ENCODE measurements around the gene CORO7. TPM values are rescaled to one million over a fixed set of nuclear protein-coding genes. Genes with fewer than 3 reads are reported as not detected.

The CORO7 gene
- polyA plus RNA-seq, 2 of the 4 experiments (the other 2 are of a cell fraction) = 6.0 to 11.9 TPM

DNA sequence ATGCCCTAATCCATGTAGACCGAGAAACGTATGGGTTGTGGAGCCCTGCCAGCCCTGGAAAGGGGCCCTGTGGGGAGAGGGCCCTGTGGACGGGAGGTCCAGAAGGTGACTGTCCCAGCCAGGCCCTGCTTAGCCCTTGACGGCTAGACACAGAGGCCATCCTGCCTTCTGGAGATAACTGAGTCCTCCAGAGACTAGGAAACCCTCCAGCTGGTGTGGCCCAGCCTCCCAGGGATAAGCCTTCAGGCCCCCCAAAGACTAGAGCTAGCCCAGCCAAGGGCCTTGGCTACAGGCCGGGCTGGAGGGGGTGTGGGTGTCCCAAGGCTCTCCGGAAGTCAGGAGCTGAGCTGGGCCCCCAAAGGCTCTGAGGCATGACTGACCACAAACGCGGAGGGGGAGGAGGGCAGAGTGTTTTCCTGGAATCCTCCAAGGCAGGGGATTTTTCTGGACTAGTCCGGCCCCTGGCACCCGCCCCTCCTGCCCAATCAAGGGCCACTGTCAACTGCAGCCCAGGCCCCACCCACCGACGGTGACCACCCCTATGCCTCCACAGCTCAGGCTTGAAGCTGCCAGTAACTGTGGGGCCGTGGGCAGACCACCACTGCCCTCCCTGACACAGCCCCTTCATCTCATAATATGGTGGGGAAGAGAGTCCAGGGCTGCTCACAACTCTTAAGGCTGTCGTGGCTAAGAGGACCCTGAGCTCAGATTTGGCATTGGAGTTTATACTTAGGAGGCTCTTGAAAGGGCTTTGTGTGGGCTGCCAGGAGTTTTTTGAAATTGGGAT lies 45.6 kb downstream of the CORO7 start (continued):
- TF ChIP-seq, protein P1, sequence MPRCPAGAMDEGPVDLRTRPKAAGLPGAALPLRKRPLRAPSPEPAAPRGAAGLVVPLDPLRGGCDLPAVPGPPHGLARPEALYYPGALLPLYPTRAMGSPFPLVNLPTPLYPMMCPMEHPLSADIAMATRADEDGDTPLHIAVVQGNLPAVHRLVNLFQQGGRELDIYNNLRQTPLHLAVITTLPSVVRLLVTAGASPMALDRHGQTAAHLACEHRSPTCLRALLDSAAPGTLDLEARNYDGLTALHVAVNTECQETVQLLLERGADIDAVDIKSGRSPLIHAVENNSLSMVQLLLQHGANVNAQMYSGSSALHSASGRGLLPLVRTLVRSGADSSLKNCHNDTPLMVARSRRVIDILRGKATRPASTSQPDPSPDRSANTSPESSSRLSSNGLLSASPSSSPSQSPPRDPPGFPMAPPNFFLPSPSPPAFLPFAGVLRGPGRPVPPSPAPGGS (IDR thresholded peaks at IDR 0.05) = no peak
- TF ChIP-seq, protein P2, sequence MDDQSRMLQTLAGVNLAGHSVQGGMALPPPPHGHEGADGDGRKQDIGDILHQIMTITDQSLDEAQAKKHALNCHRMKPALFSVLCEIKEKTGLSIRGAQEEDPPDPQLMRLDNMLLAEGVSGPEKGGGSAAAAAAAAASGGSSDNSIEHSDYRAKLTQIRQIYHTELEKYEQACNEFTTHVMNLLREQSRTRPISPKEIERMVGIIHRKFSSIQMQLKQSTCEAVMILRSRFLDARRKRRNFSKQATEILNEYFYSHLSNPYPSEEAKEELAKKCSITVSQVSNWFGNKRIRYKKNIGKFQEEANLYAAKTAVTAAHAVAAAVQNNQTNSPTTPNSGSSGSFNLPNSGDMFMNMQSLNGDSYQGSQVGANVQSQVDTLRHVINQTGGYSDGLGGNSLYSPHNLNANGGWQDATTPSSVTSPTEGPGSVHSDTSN (IDR thresholded peaks at IDR 0.05) = no peak
- TF ChIP-seq TP53 (CRISPR knock-in tag; IDR thresholded peaks at IDR 0.05) = no peak
- TF ChIP-seq CBX2 (IDR thresholded peaks at IDR 0.05; ENCODE audit: borderline replicate concordance, low read depth) = no peak
- no peak for TF ChIP-seq NPAS2 (CRISPR knock-in tag; IDR thresholded peaks at IDR 0.05; ENCODE audit: borderline replicate concordance)
- TF ChIP-seq POLR2A (IDR thresholded peaks at IDR 0.05; ENCODE audit: low read length) = no peak

DNA sequence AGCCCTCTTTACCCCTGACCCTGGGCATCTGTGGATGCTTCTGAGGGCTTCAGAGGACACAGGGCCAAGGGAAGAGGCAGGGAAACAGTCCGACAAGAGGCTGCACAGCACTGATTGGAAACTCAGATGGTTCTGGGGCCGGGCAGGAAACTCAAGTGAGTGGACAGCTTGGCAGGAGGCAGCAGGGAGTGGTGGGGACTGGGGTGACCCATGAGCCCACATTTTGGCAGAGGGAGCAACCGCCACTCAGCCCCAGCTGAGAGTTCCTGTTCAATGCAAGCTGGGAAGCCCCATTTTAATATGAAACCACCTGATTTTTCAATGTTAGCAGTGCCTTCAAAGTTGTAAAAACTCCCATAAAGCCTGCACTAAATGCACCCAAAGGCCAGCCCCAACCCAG lies 46.2 kb downstream of the CORO7 start:
- DNase-seq (ENCODE audit: low read depth in 1 of 2, low spot score in 1 of 2) (no peak), ATAC-seq (no peak), FAIRE-seq (no peak)
- no peak overlapping the region for H3K4me3 ChIP-seq
- peaks cover 48% of the 10 kb centered on the region for H3K4me1 ChIP-seq
- no peaks in the 10 kb centered on the region for H3K9me3 ChIP-seq
- POLR2A ChIA-PET = no interaction called here
- CTCF ChIA-PET = interaction anchor here (2.1 to 14.1 kb wide), 5 partner anchors 8 to 116 kb away, joined by 11 to 833 read pairs (median 16); no protein-coding TSS in a partner anchor
- H3K4me2 ChIP-seq = no peak overlapping the region
- H3K27ac ChIP-seq = no peak overlapping the region
- 91% methylated on average over 3 of the region's 3 CpGs for WGBS (ENCODE audit: missing lambda C conversion rate)
- TF ChIP-seq CHD2 (IDR thresholded peaks at IDR 0.05; ENCODE audit: low read length, partially characterized antibody) (no peak), CEBPB (IDR thresholded peaks at IDR 0.05) (no peak), TP53 (CRISPR knock-in tag; IDR thresholded peaks at IDR 0.05) (no peak)
- TF ChIP-seq, protein P2 (IDR thresholded peaks at IDR 0.05) = no peak

DNA sequence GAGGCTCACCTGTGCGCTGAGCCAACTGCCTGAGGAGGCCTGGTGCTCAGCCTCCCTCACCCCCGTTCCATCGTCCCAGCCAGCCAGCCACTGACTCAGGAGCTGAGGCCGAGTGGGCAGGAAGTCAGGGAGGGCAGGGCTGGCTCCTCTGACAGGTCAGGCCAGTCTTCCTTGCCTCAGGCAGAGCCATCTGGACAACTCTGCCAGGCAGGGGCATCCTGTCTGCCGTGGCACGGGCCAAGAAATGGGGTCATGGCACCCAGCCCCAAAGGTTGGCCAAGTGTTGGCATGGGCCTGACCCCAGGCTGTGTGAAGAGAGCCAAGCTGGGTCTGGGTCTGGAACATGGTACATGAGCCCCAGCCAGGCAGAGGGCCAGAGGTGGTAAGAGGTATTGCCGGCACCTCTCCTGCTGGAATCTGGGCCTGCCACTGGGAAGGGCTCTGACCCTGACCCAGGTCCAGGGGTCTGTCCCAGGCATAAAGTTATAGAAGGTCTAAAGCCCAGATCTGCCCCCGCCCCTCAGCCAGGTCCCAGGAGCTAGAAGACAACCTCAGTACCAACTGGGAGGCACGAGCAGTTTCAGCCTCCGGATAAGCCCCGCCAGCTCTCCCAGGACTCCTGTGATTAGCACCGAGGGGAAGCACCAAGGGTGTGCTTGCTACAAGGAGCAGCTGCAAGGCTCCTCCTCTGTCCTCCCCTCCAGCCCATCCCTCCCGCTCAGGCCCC lies 47.2 kb downstream of the CORO7 start:
- FAIRE-seq (no peak), ATAC-seq (0 out of 6 replicates have a peak, but pooled peaks of 1 of the 2 experiments have one; percentile 4), DNase-seq (ENCODE audit: low read depth in 1 of 2, low spot score in 1 of 2) (no peak)
- POLR2A ChIA-PET = no interaction called here
- Histone ChIP-seq H3K4me3 (no peak overlapping the region), H3K9me3 (no peaks in the 10 kb centered on the region), H3K4me2 (no peak overlapping the region), H3K4me1 (peaks cover 38% of the 10 kb centered on the region), H3K27ac (peak overlapping the region in 1 of 2 experiments; percentile 45; a peak in 2 of 6 replicates)
- WGBS (ENCODE audit: missing lambda C conversion rate) = 59% methylated on average over 10 of the region's 13 CpGs
- CTCF ChIA-PET = interaction anchor here (2.1 to 14.1 kb wide), 5 partner anchors 9 to 115 kb away, joined by 11 to 833 read pairs (median 16); no protein-coding TSS in a partner anchor
- no peak for TF ChIP-seq MAFK (IDR thresholded peaks at IDR 0.05; ENCODE audit: partially characterized antibody)
- no peak for TF ChIP-seq HOXB5 (CRISPR knock-in tag; IDR thresholded peaks at IDR 0.05)
- no peak for TF ChIP-seq RAD21 (conservative IDR thresholded peaks at IDR 0.05 in 1 of 2, IDR thresholded peaks at IDR 0.05 in 1 of 2)
- TF ChIP-seq HOXB13 (CRISPR knock-in tag; IDR thresholded peaks at IDR 0.05; ENCODE audit: low read depth) = no peak
- TF ChIP-seq JUNB (IDR thresholded peaks at IDR 0.05) = no peak
- no peak for TF ChIP-seq GATA3 (IDR thresholded peaks at IDR 0.05; ENCODE audit: borderline replicate concordance)

DNA sequence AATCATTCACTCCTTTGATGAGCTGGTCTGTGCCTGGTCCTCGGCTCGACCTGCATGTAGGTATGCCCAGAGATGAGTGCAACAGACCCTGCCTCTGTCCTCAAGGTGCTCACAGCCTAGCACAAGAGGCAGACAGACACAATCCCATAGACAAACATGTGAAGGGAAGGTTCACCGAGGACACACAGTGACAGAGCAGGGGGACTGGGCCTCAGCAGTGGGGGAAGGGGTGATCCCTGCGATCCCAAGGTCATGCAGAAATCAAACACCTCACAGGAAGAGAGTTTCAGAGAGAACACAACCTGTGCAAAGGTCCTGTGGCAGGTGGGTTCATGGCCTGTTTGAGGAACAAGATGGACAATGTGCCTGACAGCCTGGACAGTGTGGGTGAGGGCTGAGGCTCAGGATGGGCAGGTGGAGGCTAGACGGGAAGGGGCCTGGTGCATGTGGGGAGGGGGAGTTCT lies 49.0 kb downstream of the CORO7 start:
- CTCF ChIA-PET = interaction anchor here (0.8 to 14.1 kb wide), 5 partner anchors 8 to 58 kb away, joined by 3 to 833 read pairs (median 16); no protein-coding TSS in a partner anchor
- POLR2A ChIA-PET = no interaction called here
- WGBS (ENCODE audit: missing lambda C conversion rate) = 96% methylated on average over 5 of the region's 5 CpGs
- DNase-seq (ENCODE audit: low read depth in 1 of 2, low spot score in 1 of 2) = no peak
- Histone ChIP-seq H3K4me1 (peaks cover 26% of the 10 kb centered on the region), H3K27ac (no peak overlapping the region), H3K9me3 (no peaks in the 10 kb centered on the region), H3K4me2 (no peak overlapping the region), H3K4me3 (no peak overlapping the region)
- no peak for ATAC-seq
- FAIRE-seq = no peak
- TF ChIP-seq MYC (IDR thresholded peaks at IDR 0.05; ENCODE audit: borderline replicate concordance, low read length) = no peak
- TF ChIP-seq TP53 (CRISPR knock-in tag; IDR thresholded peaks at IDR 0.05) = no peak
- no peak for TF ChIP-seq MAZ (IDR thresholded peaks at IDR 0.05; ENCODE audit: borderline replicate concordance, low read depth, low read length)
- TF ChIP-seq ZSCAN20 (CRISPR knock-in tag; IDR thresholded peaks at IDR 0.05) = no peak
- TF ChIP-seq HDAC2 (IDR thresholded peaks at IDR 0.05) = no peak
- TF ChIP-seq MAFK (IDR thresholded peaks at IDR 0.05; ENCODE audit: partially characterized antibody) = no peak
- TF ChIP-seq, protein P1 (IDR thresholded peaks at IDR 0.05) = no peak
- no peak for TF ChIP-seq TFCP2L1 (CRISPR knock-in tag; IDR thresholded peaks at IDR 0.05)
- no peak for TF ChIP-seq EP300 (IDR thresholded peaks at IDR 0.05)
- TF ChIP-seq, protein P3, sequence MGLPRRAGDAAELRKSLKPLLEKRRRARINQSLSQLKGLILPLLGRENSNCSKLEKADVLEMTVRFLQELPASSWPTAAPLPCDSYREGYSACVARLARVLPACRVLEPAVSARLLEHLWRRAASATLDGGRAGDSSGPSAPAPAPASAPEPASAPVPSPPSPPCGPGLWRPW (IDR thresholded peaks at IDR 0.05) = no peak
- no peak for TF ChIP-seq POLR2A (IDR thresholded peaks at IDR 0.05; ENCODE audit: low read length)

Data from A549 (cell line).